AG04449 (cell line): Measurements from ENCODE around the gene TMEM116.

Source experiments
- CTCF ChIA-PET: fragments of 350-600 bp; formaldehyde crosslinking; extraction: SDS; loops from one replicate; lab custom pipeline; 2021; ENCODE audit warnings: antibody characterized with exemption; lab: Yijun Ruan, JAX
- POLR2A ChIA-PET: fragments of 400-600, 350-600 bp; formaldehyde crosslinking; extraction: SDS; loops from one replicate; lab custom pipeline; 2020; ENCODE audit warnings: antibody characterized with exemption, inconsistent platforms; lab: Yijun Ruan, JAX
- DNase-seq: peaks from one replicate; pipeline ENCODE4 v3.0.0-alpha.2; 2010; ENCODE audit warnings: low read depth, low spot score
- H3K4me3 ChIP-seq: 2 replicates; pipeline ENCODE4 v1.5.1; 2011; ENCODE audit warnings: low read depth, mild to moderate bottlenecking, control low read depth, low read length
- CTCF ChIP-seq: IDR thresholded peaks from one replicate; pipeline ENCODE4 v1.5.1; 2011; ENCODE audit warnings: mild to moderate bottlenecking, moderate library complexity, low read length, control low read depth, inconsistent platforms; ENCODE audit not compliant: insufficient read depth; ENCODE audit errors: missing control alignments

The TMEM116 gene

GRCh38 chr12:111894556-111894955 lies 118.4 kb downstream of the TMEM116 start:
- POLR2A ChIA-PET: no interaction called here
- no peak for DNase-seq
- no peak overlapping the region for H3K4me3 ChIP-seq
- CTCF ChIA-PET: no interaction called here
- no peak for TF ChIP-seq CTCF

- ChIA-PET POLR2A (no interaction called here), CTCF (no interaction called here)
- DNase-seq: no peak
These were observed 119.7 kb downstream of the TMEM116 start for GRCh38 chr12:111893287-111893686.

GRCh38 chr12:111887926-111888745 lies 124.8 kb downstream of the TMEM116 start:
- ChIA-PET CTCF (no interaction called here), POLR2A (no interaction called here)
- no peak for DNase-seq

More at GRCh38 chr12:111893287-111893686, 119.7 kb downstream of the TMEM116 start:
- no peak overlapping the region for H3K4me3 ChIP-seq
- TF ChIP-seq CTCF: no peak

GRCh38 chr12:111886662-111887545 lies 126.1 kb downstream of the TMEM116 start:
- H3K4me3 ChIP-seq: no peak overlapping the region
- CTCF ChIA-PET: no interaction called here
- TF ChIP-seq CTCF: no peak
- POLR2A ChIA-PET: no interaction called here
- no peak for DNase-seq

More at GRCh38 chr12:111887926-111888745, 124.8 kb downstream of the TMEM116 start:
- no peak for TF ChIP-seq CTCF
- H3K4me3 ChIP-seq: no peak overlapping the region

- CTCF ChIA-PET: no interaction called here
- no peak for DNase-seq
- H3K4me3 ChIP-seq: no peak overlapping the region
- POLR2A ChIA-PET: no interaction called here
- TF ChIP-seq CTCF: no peak
These were observed 131.2 kb downstream of the TMEM116 start for GRCh38 chr12:111881716-111882115.
